K562 (cell line): ENCODE data around the gene STYXL1. TPM values are rescaled to one million over a fixed set of nuclear protein-coding genes. Genes with fewer than 3 reads are reported as not detected.

Experiments used
- ATAC-seq: fragments of 200-7000 bp; cut with Tn5 transposase; 3 replicates; pipeline ENCODE4 v1.9.1; 2020; ENCODE audit warnings: moderate library complexity
- BruUV-seq: library from RNA; stranded (reverse); fragments of 400-500 nt; replicated peaks from 2 replicates; lab custom pipeline; 2021; lab: Mats Ljungman, UMichigan
- CTCF ChIA-PET: fragments of 300-600 bp; formaldehyde crosslinking; extraction: SDS; loops from one replicate; lab custom pipeline; 2021; ENCODE audit warnings: low intra/inter-chr PET ratio; lab: Yijun Ruan, JAX
- POLR2A ChIA-PET: fragments of 300-600, 350-650 bp; sonication (Branson Sonifier 250); formaldehyde crosslinking; extraction: SDS; loops from one replicate; lab custom pipeline; 2021; ENCODE audit warnings: antibody characterized with exemption, inconsistent platforms; lab: Yijun Ruan, JAX
- DNase-seq, 4 experiments: peaks; one replicate each; pipeline versions ENCODE4 v3.0.0 to v3.0.0-alpha.2; 2011 to 2018; ENCODE audit warnings: low spot score in 3 of 4, mixed read lengths in 3 of 4; ENCODE audit errors: extremely low read depth in 1 of 4
- FAIRE-seq: peaks from 2 replicates; lab custom pipeline; 2011; peaks lifted over from hg19 to GRCh38; lab: Jason Lieb, UNC
- H2AFZ ChIP-seq: 2 replicates; pipeline ENCODE4 v1.6.0; 2011; ENCODE audit warnings: low read depth, low read length, control low read depth, inconsistent platforms
- H3K27ac ChIP-seq: fragments of 200-600 bp; 3 replicates; pipeline ENCODE4 v1.8.0; 2011; ENCODE audit warnings: low read depth, mild to moderate bottlenecking, control low read depth, inconsistent platforms, low read length, moderate library complexity, mixed read lengths; ENCODE audit errors: extremely low read depth
- H3K27me3 ChIP-seq, 2 experiments: fragments of 300-600 bp in 1 of 2; 2 replicates in 1 of 2; 3 replicates in 1 of 2; pipeline versions ENCODE4 v1.6.0 to v1.8.0; 2011; ENCODE audit warnings: inconsistent platforms in 2 of 2, low read length in 2 of 2, mild to moderate bottlenecking in 1 of 2, mixed read lengths in 1 of 2, moderate library complexity in 1 of 2; ENCODE audit not compliant: control insufficient read depth in 2 of 2, insufficient read depth in 2 of 2
- H3K36me3 ChIP-seq: fragments of 300-600 bp; 3 replicates; pipeline ENCODE4 v1.8.0; 2011; ENCODE audit warnings: mild to moderate bottlenecking, low read length, inconsistent platforms; ENCODE audit not compliant: control insufficient read depth, insufficient read depth
- H3K4me1 ChIP-seq, 2 experiments: fragments of 200-600 bp in 1 of 2; replicated peaks in 1 of 2; 2 replicates in 1 of 2; 3 replicates in 1 of 2; pipeline versions ENCODE4 v1.5.1 to v1.8.0; 2011; ENCODE audit warnings: inconsistent platforms in 2 of 2, low read length in 2 of 2, mild to moderate bottlenecking in 1 of 2, mixed read lengths in 1 of 2, moderate library complexity in 1 of 2; ENCODE audit not compliant: control insufficient read depth in 2 of 2, insufficient read depth in 2 of 2
- H3K4me2 ChIP-seq: 2 replicates; pipeline ENCODE4 v1.6.1; 2011; ENCODE audit warnings: low read length, control low read depth, inconsistent platforms, mixed read lengths; ENCODE audit not compliant: insufficient read depth
- H3K4me3 ChIP-seq: fragments of 200-600 bp; sonication (generic), shearing (Covaris generic); 2 replicates; pipeline ENCODE4 v1.5.1; 2016; ENCODE audit warnings: control low read depth, inconsistent platforms
- H3K79me2 ChIP-seq: fragments of 200-600 bp; 3 replicates; pipeline ENCODE4 v1.8.0; 2011; ENCODE audit warnings: low read length, inconsistent platforms; ENCODE audit not compliant: control insufficient read depth, insufficient read depth
- H3K9ac ChIP-seq, 2 experiments: 2 replicates each; pipeline versions ENCODE4 v1.6.0 to v1.6.1; 2011; ENCODE audit warnings: low read depth in 2 of 2, low read length in 2 of 2, control low read depth in 1 of 2, inconsistent platforms in 1 of 2, mild to moderate bottlenecking in 1 of 2, mixed read lengths in 1 of 2; ENCODE audit not compliant: insufficient read depth in 1 of 2
- H3K9me1 ChIP-seq: one replicate; pipeline ENCODE4 v1.6.0; 2011; ENCODE audit warnings: inconsistent platforms, mild to moderate bottlenecking, low read length, moderate library complexity; ENCODE audit not compliant: control insufficient read depth, insufficient read depth
- H3K9me3 ChIP-seq: replicated peaks from 2 replicates; pipeline ENCODE4 v1.5.1; 2011; ENCODE audit warnings: low read depth, low read length, inconsistent platforms; ENCODE audit not compliant: control insufficient read depth, insufficient read depth
- H4K20me1 ChIP-seq: replicated peaks from 2 replicates; pipeline ENCODE4 v1.6.1; 2011; ENCODE audit warnings: low read length, inconsistent platforms, mixed read lengths; ENCODE audit not compliant: control insufficient read depth, insufficient read depth
- GATAD2A ChIP-seq: fragments of 450-650 bp; IDR thresholded peaks from 2 replicates; pipeline ENCODE4 v1.6.1; 2017
- JUND ChIP-seq, 2 experiments: IDR thresholded peaks; 2 replicates in 1 of 2; 3 replicates in 1 of 2; pipeline ENCODE4 v1.6.1; 2011; ENCODE audit warnings: borderline replicate concordance in 2 of 2, low read depth in 2 of 2, low read length in 2 of 2, improper control_type of control experiment in 1 of 2, missing biosample characterization in 1 of 2, missing genetic modification characterization in 1 of 2, missing genetic modification reagents in 1 of 2
- KLF1 ChIP-seq: fragments of 450-650 bp; IDR thresholded peaks from 2 replicates; pipeline ENCODE4 v1.6.1; 2016; ENCODE audit warnings: missing genetic modification characterization, missing compliant biosample characterization
- MAFK ChIP-seq: IDR thresholded peaks from 2 replicates; pipeline ENCODE4 v1.6.1; 2011; ENCODE audit warnings: low read length, improper control_type of control experiment
- NR2C2 ChIP-seq, 2 experiments: fragments of 200-800 bp in 1 of 2; sonication (Bioruptor generic) in 1 of 2; sonication (generic) in 1 of 2; formaldehyde crosslinking in 1 of 2; IDR thresholded peaks; 2 replicates each; pipeline versions ENCODE4 v1.6.1 to v1.8.0; 2016 to 2022; ENCODE audit warnings: mild to moderate bottlenecking in 1 of 2, missing compliant biosample characterization in 1 of 2, missing genetic modification characterization in 1 of 2, missing genetic modification reagents in 1 of 2
- ZEB2 ChIP-seq: fragments of 450-650 bp; IDR thresholded peaks from 2 replicates; pipeline ENCODE4 v1.6.1; 2016
- ZNF212 ChIP-seq: fragments of 450-650 bp; formaldehyde crosslinking; IDR thresholded peaks from 2 replicates; pipeline ENCODE4 v1.4.0; 2020; ENCODE audit warnings: mild to moderate bottlenecking
- WGBS: fragments of 100-300 bp; shearing (Covaris generic); methylation state at CpG from one replicate; pipeline ENCODE4 v1.1.6; 2016; ENCODE audit warnings: low coverage, mixed read lengths; ENCODE audit not compliant: insufficient coverage; ENCODE audit errors: missing lambda C conversion rate; 5-methylcytosine and 5-hydroxymethylcytosine counted together
- in situ Hi-C: fragments of 300-500 bp; cut with MboI; formaldehyde crosslinking; loops from 4 replicates; pipeline ENCODE4 v1.15.0; 2018; ENCODE audit warnings: inconsistent platforms, mixed read lengths
- intact Hi-C: fragments of 100-400 bp; cut with micrococcal nuclease; formaldehyde crosslinking; loops from 2 replicates; pipeline ENCODE4 v1.14.2; 2022
- polyA plus RNA-seq, 8 experiments: library from polyadenylated mRNA; depleted of rRNA in 4 of 8; stranded (reverse) in 5 of 8; unstranded in 3 of 8; fragments of >200 nt; fragmentation: Nextera tagmentation in 2 of 8; fragmentation: Illumina TruSeq in 1 of 8; extraction: Ambion mirVana in 2 of 8; extraction: Trizol in 1 of 8; gene quantifications; 2 replicates each; pipeline versions ENCODE4 v1.2.1 to v1.2.3, GENCODE V29; 2011 to 2014; ENCODE audit warnings: inconsistent platforms in 1 of 8, missing spikeins in 1 of 8
- total RNA-seq, 7 experiments: library from RNA; depleted of rRNA in 6 of 7; stranded (reverse); fragments of >200 nt in 6 of 7; fragmentation: Illumina TruSeq in 2 of 7; extraction: Trizol in 2 of 7; gene quantifications; 2 replicates each; pipeline versions ENCODE4 v1.2.1 to v1.2.3, GENCODE V29; 2011 to 2021; ENCODE audit warnings: low replicate concordance in 1 of 7
- TF ChIP-seq, protein P1 (sequence below): sonication (generic); formaldehyde crosslinking; IDR thresholded peaks from 2 replicates; pipeline ENCODE4 v1.8.1; 2023; ENCODE audit warnings: missing genetic modification reagents, mild to moderate bottlenecking, borderline replicate concordance
- TF ChIP-seq, protein P2 (sequence below): fragments of 250-450 bp; sonication (Bioruptor Pico); IDR thresholded peaks from 2 replicates; pipeline ENCODE4 v1.4.0; 2020; ENCODE audit warnings: mild to moderate bottlenecking
- TF ChIP-seq, protein P3 (sequence below): fragments of 250-450 bp; sonication (Bioruptor Pico); IDR thresholded peaks from 2 replicates; pipeline ENCODE4 v1.8.0; 2022; ENCODE audit warnings: moderate library complexity, mild to moderate bottlenecking, inconsistent platforms

STYXL1 gene
- total and polyA plus RNA-seq, 9 of the 15 experiments (the other 6 are each of a cell fraction or from before 2014, with no cell fraction given) = 36.5 to 97.2 (median 49.9) TPM

GRCh38 chr7:76016191-76016947 is 31.4 kb downstream of the STYXL1 start:
- POLR2A ChIA-PET = interaction anchor here (1.0 kb wide), 1 partner anchor 144 kb away, joined by 3 read pairs; no protein-coding TSS in a partner anchor
- WGBS = 85% methylated on average over 13 of the region's 13 CpGs
- Histone ChIP-seq H3K4me2 (no peak overlapping the region), H4K20me1 (no peaks in the 10 kb centered on the region), H3K9me1 (no peaks in the 10 kb centered on the region), H3K79me2 (no peaks in the 10 kb centered on the region), H3K4me1 (no peaks in the 10 kb centered on the region), H3K27me3 (no peaks in the 10 kb centered on the region), H3K4me3 (no peak overlapping the region), H3K9me3 (no peaks in the 10 kb centered on the region), H3K9ac (no peak overlapping the region), H2AFZ (no peak overlapping the region), H3K27ac (no peak overlapping the region), H3K36me3 (peaks cover 29% of the 10 kb centered on the region)
- ATAC-seq = no peak
- no TSS peak for BruUV-seq
- in situ Hi-C loops = loop anchor here (25.0 kb wide), 1 partner anchor 579 kb away; no protein-coding TSS in a partner anchor
- no peak for FAIRE-seq
- DNase-seq = no peak
- CTCF ChIA-PET = no interaction called here
- intact Hi-C loops = no loop called here
- TF ChIP-seq ZNF212 (CRISPR knock-in tag) = no peak
- TF ChIP-seq, protein P1, sequence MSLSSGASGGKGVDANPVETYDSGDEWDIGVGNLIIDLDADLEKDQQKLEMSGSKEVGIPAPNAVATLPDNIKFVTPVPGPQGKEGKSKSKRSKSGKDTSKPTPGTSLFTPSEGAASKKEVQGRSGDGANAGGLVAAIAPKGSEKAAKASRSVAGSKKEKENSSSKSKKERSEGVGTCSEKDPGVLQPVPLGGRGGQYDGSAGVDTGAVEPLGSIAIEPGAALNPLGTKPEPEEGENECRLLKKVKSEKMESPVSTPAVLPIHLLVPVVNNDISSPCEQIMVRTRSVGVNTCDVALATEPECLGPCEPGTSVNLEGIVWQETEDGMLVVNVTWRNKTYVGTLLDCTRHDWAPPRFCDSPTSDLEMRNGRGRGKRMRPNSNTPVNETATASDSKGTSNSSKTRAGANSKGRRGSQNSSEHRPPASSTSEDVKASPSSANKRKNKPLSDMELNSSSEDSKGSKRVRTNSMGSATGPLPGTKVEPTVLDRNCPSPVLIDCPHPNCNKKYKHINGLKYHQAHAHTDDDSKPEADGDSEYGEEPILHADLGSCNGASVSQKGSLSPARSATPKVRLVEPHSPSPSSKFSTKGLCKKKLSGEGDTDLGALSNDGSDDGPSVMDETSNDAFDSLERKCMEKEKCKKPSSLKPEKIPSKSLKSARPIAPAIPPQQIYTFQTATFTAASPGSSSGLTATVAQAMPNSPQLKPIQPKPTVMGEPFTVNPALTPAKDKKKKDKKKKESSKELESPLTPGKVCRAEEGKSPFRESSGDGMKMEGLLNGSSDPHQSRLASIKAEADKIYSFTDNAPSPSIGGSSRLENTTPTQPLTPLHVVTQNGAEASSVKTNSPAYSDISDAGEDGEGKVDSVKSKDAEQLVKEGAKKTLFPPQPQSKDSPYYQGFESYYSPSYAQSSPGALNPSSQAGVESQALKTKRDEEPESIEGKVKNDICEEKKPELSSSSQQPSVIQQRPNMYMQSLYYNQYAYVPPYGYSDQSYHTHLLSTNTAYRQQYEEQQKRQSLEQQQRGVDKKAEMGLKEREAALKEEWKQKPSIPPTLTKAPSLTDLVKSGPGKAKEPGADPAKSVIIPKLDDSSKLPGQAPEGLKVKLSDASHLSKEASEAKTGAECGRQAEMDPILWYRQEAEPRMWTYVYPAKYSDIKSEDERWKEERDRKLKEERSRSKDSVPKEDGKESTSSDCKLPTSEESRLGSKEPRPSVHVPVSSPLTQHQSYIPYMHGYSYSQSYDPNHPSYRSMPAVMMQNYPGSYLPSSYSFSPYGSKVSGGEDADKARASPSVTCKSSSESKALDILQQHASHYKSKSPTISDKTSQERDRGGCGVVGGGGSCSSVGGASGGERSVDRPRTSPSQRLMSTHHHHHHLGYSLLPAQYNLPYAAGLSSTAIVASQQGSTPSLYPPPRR = no peak
- TF ChIP-seq, protein P2, sequence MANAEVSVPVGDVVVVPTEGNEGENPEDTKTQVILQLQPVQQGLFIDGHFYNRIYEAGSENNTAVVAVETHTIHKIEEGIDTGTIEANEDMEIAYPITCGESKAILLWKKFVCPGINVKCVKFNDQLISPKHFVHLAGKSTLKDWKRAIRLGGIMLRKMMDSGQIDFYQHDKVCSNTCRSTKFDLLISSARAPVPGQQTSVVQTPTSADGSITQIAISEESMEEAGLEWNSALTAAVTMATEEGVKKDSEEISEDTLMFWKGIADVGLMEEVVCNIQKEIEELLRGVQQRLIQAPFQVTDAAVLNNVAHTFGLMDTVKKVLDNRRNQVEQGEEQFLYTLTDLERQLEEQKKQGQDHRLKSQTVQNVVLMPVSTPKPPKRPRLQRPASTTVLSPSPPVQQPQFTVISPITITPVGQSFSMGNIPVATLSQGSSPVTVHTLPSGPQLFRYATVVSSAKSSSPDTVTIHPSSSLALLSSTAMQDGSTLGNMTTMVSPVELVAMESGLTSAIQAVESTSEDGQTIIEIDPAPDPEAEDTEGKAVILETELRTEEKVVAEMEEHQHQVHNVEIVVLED (CRISPR knock-in tag) = peak; percentile 67
- no peak for TF ChIP-seq GATAD2A
- TF ChIP-seq, protein P3, sequence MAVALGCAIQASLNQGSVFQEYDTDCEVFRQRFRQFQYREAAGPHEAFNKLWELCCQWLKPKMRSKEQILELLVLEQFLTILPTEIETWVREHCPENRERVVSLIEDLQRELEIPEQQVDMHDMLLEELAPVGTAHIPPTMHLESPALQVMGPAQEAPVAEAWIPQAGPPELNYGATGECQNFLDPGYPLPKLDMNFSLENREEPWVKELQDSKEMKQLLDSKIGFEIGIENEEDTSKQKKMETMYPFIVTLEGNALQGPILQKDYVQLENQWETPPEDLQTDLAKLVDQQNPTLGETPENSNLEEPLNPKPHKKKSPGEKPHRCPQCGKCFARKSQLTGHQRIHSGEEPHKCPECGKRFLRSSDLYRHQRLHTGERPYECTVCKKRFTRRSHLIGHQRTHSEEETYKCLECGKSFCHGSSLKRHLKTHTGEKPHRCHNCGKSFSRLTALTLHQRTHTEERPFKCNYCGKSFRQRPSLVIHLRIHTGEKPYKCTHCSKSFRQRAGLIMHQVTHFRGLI (CRISPR knock-in tag) = peak; percentile 96
- TF ChIP-seq ZEB2 = no peak
- TF ChIP-seq KLF1 = no peak
- TF ChIP-seq NR2C2 (CRISPR knock-in tag; IDR thresholded peaks at IDR 0.05) = no peak
- TF ChIP-seq NR2C2 (tag; IDR thresholded peaks at IDR 0.05) = no peak
- TF ChIP-seq JUND (IDR thresholded peaks at IDR 0.05; ENCODE audit: borderline replicate concordance, low read depth, low read length) = no peak
- no peak for TF ChIP-seq JUND (tag; IDR thresholded peaks at IDR 0.05; ENCODE audit: borderline replicate concordance, low read depth, low read length)
- TF ChIP-seq MAFK = no peak
